Measurements from ENCODE around the gene TUBG2. TPM values are rescaled to one million over a fixed set of nuclear protein-coding genes. Genes with fewer than 3 reads are reported as not detected.

Gene TUBG2
- total RNA-seq, 1 experiment from 2014 or later: 26.7 TPM

DNA sequence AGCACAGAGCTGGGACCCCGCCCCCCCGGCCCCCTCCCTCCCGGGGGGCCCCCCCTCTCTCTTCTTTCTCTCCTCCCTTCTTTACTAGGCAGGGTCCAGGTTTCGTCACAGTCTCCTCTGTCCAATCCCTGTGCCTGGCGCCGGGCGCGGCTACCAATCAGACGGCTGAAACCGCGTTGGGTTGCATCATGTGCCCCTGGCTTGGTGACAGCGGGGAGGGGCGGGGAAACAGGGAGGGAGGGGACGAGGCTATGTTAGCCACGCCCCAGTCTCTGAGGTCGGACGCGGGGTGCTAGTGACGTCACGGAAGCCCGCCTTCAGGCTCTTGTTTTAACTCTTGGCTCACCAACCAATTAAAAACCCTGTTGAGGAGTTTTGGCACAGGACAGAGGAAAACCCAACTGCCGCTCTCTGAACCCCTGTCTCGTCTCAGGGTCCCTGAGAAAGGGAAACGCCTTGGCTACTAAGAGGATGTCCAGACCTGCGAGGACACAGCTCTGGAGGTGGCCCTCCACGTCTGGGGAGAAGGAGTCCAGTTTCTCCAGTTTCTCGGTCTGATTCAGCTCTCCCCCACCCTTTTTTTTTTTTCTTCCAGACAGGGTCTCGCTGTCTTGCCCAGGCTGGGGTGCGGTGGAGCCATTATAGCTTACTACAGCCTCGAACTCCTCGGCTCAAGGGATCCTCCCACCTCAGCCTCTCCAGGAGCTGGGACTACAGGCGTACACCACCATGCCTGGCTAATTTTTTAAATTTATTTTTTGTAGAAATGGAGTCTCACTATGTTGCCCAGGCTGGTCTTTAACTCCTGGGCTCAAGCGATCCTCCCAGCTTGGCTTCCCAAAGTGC lies 18.2 kb downstream of the TUBG2 start (continued):
- TF ChIP-seq, protein P1, sequence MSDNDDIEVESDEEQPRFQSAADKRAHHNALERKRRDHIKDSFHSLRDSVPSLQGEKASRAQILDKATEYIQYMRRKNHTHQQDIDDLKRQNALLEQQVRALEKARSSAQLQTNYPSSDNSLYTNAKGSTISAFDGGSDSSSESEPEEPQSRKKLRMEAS (CRISPR knock-in tag; IDR thresholded peaks at IDR 0.05): no peak
- no peak for TF ChIP-seq JUN (CRISPR knock-in tag; IDR thresholded peaks at IDR 0.05)
- TF ChIP-seq, protein P2, sequence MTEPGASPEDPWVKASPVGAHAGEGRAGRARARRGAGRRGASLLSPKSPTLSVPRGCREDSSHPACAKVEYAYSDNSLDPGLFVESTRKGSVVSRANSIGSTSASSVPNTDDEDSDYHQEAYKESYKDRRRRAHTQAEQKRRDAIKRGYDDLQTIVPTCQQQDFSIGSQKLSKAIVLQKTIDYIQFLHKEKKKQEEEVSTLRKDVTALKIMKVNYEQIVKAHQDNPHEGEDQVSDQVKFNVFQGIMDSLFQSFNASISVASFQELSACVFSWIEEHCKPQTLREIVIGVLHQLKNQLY (CRISPR knock-in tag; IDR thresholded peaks at IDR 0.05): no peak

DNA sequence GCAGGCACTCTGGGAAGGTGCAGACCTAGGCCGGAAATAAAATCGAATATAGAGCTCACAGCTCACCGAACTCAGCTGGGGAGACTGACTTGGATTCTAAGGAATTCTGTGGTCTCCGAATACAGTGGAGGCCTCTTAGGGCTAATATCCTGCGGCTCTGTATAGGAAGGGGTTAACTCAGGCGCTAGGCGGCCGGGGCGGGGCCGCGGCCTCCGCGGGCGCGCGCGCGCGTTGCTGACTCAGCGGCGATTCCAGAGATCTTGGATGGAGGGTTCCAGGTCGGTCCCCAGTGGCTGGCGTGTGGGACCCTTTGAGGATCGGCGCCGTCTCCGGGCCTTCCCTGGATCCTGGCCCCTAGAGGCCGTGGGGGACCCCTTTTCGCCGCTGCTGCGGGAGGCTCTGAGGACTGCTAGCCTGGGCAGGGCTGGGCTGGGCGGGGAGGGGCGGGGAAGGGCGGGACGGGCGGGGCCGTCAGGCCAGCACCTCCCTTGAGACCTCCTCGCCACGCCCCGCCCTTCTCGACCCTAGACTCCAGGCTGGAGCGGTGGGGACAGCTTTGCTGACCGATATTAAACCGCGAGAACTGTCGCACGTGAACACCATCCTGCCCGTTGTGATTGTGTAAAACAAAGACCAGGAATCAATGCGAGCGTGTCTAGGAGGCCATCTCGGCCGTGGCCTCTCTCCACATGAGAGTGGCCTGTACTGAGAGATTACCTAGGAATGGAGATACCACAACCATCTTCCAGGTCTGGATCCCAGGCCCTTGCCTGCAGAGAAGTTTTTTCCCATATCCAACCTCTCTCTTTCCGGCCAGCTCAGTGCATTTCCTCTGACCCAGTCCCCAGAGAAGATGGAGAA lies 19.1 kb downstream of the TUBG2 start:
- POLR2A ChIA-PET: interaction anchor here (0.9 to 2.5 kb wide), 7 partner anchors 9 to 100 kb away, joined by 3 to 13 read pairs (median 3); partner anchors contain the start of gene PSMC3IP
- H3K4me1 Mint-ChIP-seq: peaks cover 41% of the 10 kb centered on the region
- peak; percentile 9 for ATAC-seq

More for the DNA sequence above, 19.1 kb downstream of the TUBG2 start:
- TF ChIP-seq, protein P3, sequence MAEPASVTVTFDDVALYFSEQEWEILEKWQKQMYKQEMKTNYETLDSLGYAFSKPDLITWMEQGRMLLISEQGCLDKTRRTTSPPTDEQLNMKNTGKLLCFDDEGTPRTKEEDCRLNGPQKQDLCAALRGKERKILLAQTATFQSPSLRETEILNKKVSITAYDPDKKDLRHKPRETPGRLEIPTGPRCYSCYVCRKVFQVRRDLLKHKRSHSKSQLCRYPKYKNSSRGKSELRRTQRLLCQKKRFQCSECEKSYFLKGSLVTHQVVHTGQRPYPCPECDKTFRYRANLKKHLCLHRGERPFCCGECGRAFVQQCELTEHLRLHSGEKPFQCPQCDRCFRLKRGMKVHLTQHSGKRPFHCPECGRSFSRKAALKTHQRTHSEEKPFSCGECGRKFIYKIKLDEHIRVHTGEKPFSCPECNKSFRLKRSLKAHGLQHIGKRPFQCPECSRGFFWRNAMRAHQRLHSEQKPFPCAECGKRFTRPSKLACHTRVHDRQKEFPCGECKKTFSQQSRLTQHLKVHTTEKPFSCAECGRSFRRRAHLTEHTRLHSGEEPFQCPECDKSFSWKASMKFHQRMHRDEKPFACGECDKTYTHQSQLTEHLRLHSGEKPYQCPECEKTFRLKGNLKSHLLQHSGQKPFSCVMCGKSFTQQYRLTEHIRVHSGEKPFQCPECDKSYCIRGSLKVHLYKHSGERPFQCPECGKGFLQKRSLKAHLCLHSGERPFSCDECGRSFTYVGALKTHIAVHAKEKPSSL (CRISPR knock-in tag; conservative IDR thresholded peaks at IDR 0.05): no peak
- TF ChIP-seq PRRX2 (CRISPR knock-in tag; IDR thresholded peaks at IDR 0.05) (no peak), ZNF232 (CRISPR knock-in tag; IDR thresholded peaks at IDR 0.05) (no peak), ZNF671 (CRISPR knock-in tag; IDR thresholded peaks at IDR 0.05) (no peak), SP1 (CRISPR knock-in tag; conservative IDR thresholded peaks at IDR 0.05) (peak; percentile 61), SMAD3 (CRISPR knock-in tag; IDR thresholded peaks at IDR 0.05; ENCODE audit: borderline replicate concordance) (no peak), GABPB1 (CRISPR knock-in tag; IDR thresholded peaks at IDR 0.05) (peak; percentile 57), FOXP1 (CRISPR knock-in tag; IDR thresholded peaks at IDR 0.05; ENCODE audit: borderline replicate concordance) (no peak), RORB (CRISPR knock-in tag; IDR thresholded peaks at IDR 0.05) (no peak)
- TF ChIP-seq, protein P4, sequence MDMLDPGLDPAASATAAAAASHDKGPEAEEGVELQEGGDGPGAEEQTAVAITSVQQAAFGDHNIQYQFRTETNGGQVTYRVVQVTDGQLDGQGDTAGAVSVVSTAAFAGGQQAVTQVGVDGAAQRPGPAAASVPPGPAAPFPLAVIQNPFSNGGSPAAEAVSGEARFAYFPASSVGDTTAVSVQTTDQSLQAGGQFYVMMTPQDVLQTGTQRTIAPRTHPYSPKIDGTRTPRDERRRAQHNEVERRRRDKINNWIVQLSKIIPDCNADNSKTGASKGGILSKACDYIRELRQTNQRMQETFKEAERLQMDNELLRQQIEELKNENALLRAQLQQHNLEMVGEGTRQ (CRISPR knock-in tag; IDR thresholded peaks at IDR 0.05): 0 out of 2 replicates have a peak, but pooled peaks have one; percentile 7
- TF ChIP-seq, protein P5, sequence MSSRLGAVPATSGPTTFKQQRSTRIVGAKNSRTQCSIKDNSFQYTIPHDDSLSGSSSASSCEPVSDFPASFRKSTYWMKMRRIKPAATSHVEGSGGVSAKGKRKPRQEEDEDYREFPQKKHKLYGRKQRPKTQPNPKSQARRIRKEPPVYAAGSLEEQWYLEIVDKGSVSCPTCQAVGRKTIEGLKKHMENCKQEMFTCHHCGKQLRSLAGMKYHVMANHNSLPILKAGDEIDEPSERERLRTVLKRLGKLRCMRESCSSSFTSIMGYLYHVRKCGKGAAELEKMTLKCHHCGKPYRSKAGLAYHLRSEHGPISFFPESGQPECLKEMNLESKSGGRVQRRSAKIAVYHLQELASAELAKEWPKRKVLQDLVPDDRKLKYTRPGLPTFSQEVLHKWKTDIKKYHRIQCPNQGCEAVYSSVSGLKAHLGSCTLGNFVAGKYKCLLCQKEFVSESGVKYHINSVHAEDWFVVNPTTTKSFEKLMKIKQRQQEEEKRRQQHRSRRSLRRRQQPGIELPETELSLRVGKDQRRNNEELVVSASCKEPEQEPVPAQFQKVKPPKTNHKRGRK (CRISPR knock-in tag; IDR thresholded peaks at IDR 0.05; ENCODE audit: borderline replicate concordance): no peak
- TF ChIP-seq, protein P6, sequence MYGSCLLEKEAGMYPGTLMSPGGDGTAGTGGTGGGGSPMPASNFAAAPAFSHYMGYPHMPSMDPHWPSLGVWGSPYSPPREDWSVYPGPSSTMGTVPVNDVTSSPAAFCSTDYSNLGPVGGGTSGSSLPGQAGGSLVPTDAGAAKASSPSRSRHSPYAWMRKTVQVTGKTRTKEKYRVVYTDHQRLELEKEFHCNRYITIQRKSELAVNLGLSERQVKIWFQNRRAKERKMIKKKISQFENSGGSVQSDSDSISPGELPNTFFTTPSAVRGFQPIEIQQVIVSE (CRISPR knock-in tag; IDR thresholded peaks at IDR 0.05; ENCODE audit: borderline replicate concordance): no peak
- TF ChIP-seq, protein P7, sequence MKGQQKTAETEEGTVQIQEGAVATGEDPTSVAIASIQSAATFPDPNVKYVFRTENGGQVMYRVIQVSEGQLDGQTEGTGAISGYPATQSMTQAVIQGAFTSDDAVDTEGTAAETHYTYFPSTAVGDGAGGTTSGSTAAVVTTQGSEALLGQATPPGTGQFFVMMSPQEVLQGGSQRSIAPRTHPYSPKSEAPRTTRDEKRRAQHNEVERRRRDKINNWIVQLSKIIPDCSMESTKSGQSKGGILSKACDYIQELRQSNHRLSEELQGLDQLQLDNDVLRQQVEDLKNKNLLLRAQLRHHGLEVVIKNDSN (CRISPR knock-in tag; IDR thresholded peaks at IDR 0.05): 0 out of 2 replicates have a peak, but pooled peaks have one; percentile 24
- TF ChIP-seq, protein P8, sequence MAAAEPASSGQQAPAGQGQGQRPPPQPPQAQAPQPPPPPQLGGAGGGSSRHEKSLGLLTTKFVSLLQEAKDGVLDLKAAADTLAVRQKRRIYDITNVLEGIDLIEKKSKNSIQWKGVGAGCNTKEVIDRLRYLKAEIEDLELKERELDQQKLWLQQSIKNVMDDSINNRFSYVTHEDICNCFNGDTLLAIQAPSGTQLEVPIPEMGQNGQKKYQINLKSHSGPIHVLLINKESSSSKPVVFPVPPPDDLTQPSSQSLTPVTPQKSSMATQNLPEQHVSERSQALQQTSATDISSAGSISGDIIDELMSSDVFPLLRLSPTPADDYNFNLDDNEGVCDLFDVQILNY (CRISPR knock-in tag; IDR thresholded peaks at IDR 0.05): peak; percentile 23; the same call in 1 of the 2 replicates
- TF ChIP-seq, protein P1 (CRISPR knock-in tag; IDR thresholded peaks at IDR 0.05): 0 out of 2 replicates have a peak, but pooled peaks have one; percentile 34
- TF ChIP-seq, protein P9, sequence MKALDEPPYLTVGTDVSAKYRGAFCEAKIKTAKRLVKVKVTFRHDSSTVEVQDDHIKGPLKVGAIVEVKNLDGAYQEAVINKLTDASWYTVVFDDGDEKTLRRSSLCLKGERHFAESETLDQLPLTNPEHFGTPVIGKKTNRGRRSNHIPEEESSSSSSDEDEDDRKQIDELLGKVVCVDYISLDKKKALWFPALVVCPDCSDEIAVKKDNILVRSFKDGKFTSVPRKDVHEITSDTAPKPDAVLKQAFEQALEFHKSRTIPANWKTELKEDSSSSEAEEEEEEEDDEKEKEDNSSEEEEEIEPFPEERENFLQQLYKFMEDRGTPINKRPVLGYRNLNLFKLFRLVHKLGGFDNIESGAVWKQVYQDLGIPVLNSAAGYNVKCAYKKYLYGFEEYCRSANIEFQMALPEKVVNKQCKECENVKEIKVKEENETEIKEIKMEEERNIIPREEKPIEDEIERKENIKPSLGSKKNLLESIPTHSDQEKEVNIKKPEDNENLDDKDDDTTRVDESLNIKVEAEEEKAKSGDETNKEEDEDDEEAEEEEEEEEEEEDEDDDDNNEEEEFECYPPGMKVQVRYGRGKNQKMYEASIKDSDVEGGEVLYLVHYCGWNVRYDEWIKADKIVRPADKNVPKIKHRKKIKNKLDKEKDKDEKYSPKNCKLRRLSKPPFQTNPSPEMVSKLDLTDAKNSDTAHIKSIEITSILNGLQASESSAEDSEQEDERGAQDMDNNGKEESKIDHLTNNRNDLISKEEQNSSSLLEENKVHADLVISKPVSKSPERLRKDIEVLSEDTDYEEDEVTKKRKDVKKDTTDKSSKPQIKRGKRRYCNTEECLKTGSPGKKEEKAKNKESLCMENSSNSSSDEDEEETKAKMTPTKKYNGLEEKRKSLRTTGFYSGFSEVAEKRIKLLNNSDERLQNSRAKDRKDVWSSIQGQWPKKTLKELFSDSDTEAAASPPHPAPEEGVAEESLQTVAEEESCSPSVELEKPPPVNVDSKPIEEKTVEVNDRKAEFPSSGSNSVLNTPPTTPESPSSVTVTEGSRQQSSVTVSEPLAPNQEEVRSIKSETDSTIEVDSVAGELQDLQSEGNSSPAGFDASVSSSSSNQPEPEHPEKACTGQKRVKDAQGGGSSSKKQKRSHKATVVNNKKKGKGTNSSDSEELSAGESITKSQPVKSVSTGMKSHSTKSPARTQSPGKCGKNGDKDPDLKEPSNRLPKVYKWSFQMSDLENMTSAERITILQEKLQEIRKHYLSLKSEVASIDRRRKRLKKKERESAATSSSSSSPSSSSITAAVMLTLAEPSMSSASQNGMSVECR (CRISPR knock-in tag; IDR thresholded peaks at IDR 0.05; ENCODE audit: borderline replicate concordance): peak; percentile 40; the same call in 1 of the 2 replicates
- peak overlapping the region; percentile 79 for H3K4me3 Mint-ChIP-seq
- peaks cover 11% of the 10 kb centered on the region for H3K27me3 Mint-ChIP-seq (ENCODE audit: low read depth)
- no peaks in the 10 kb centered on the region for H3K36me3 Mint-ChIP-seq
- peak; percentile 91 for DNase-seq (ENCODE audit: low spot score)
- no peaks in the 10 kb centered on the region for H3K9me3 Mint-ChIP-seq
- H3K27ac Mint-ChIP-seq: peak overlapping the region; percentile 99
- CTCF ChIA-PET: interaction anchor here (1.5 to 6.5 kb wide), 9 partner anchors 8 to 158 kb away, joined by 4 to 122 read pairs (median 19); partner anchors contain the start of genes PSMC3IP, RAMP2 and TUBG2

Measured in WTC11 (cell line).